ENCODE measurements around the gene ACO2. TPM values are rescaled to one million over a fixed set of nuclear protein-coding genes. Genes with fewer than 3 reads are reported as not detected.
A peak's percentile ranks its signal among the peaks of the same experiment; 100 is the strongest.

The ACO2 gene
- total and polyA plus RNA-seq, 2 of the 4 experiments (the other 2 are of a cell fraction) = 71.3 to 72.9 TPM

GRCh38 chr22:41487037-41487935, 18.4 kb downstream of the ACO2 start:
- intact Hi-C loops (cut with micrococcal nuclease) (no loop called here), dilution Hi-C loops (cut with HindIII; ENCODE audit: low sequenced_read_pairs, unreplicated experiment) (no loop called here), in situ Hi-C loops (cut with MboI; ENCODE audit: low sequenced_read_pairs) (no loop called here)
- peak overlapping the region; percentile 24; the same call in 1 of the 2 replicates for H3K23ac ChIP-seq (ENCODE audit: low read depth, low read length)
- H4K20me1 ChIP-seq (ENCODE audit: insufficient read depth, low read length) = peaks cover 63% of the 10 kb centered on the region
- no peak overlapping the region for H2AK9ac ChIP-seq (replicated peaks; ENCODE audit: low read depth, low read length, poor library complexity)
- H3K9ac ChIP-seq (ENCODE audit: low read depth, low read length) = no peak overlapping the region
- peaks cover 10% of the 10 kb centered on the region for H3K9me1 ChIP-seq (ENCODE audit: insufficient read depth, low read length)
- no peak overlapping the region for H2AK5ac ChIP-seq (ENCODE audit: low read depth, low read length)
- no peaks in the 10 kb centered on the region; the same call in 1 of the 2 replicates for H3K36me3 ChIP-seq (ENCODE audit: control insufficient read depth, insufficient read depth, low read length)
- ChIA-PET CTCF (interaction anchor here (0.9 kb wide), 1 partner anchor 30 kb away, joined by 3 read pairs; no protein-coding TSS in a partner anchor), POLR2A (ENCODE audit: unreplicated experiment) (no interaction called here)
- no peak overlapping the region for H3K56ac ChIP-seq (ENCODE audit: extremely low read depth, insufficient read depth, low read length)
- no peak overlapping the region for H2BK20ac ChIP-seq (ENCODE audit: low read depth, low read length)
- H4K5ac ChIP-seq (ENCODE audit: low read depth, low read length) = no peak overlapping the region
- no peak overlapping the region for H2BK5ac ChIP-seq (ENCODE audit: low read depth, low read length, poor library complexity, severe bottlenecking)
- H3K9me3 ChIP-seq (ENCODE audit: control insufficient read depth, insufficient read depth, low read length) = no peaks in the 10 kb centered on the region
- TF ChIP-seq MAZ (IDR thresholded peaks at IDR 0.05; ENCODE audit: borderline replicate concordance, low read depth, low read length) = no peak
- TF ChIP-seq USF2 (IDR thresholded peaks at IDR 0.05; ENCODE audit: low read depth, low read length) = no peak
- no peak for TF ChIP-seq ELK1 (IDR thresholded peaks at IDR 0.05; ENCODE audit: borderline replicate concordance, low read depth, low read length)
- peak; percentile 34; the same call in 1 of the 2 replicates for TF ChIP-seq MXI1 (IDR thresholded peaks at IDR 0.05; ENCODE audit: borderline replicate concordance, low read depth, low read length)
- no peak for TF ChIP-seq RCOR1 (IDR thresholded peaks at IDR 0.05; ENCODE audit: insufficient replicate concordance, low read length)
- no peak for TF ChIP-seq NFE2L2 (IDR thresholded peaks at IDR 0.05; ENCODE audit: low read depth, low read length)
- H3K4me1 ChIP-seq (ENCODE audit: control insufficient read depth, insufficient read depth, low read length) = peaks cover 17% of the 10 kb centered on the region
- no peak overlapping the region for H4K8ac ChIP-seq (ENCODE audit: low read depth in 2 of 2, low read length in 2 of 2)
- no peak overlapping the region for H2BK15ac ChIP-seq (ENCODE audit: low read depth, low read length)
- no peak overlapping the region for H2BK120ac ChIP-seq (ENCODE audit: low read depth, low read length)
- 69% methylated on average over 4 of the region's 8 CpGs; no CpG with 5 or more reads in 1 of the 2 experiments for WGBS, 2 experiments (ENCODE audit: extremely low coverage in 2 of 2, insufficient read length in 1 of 2)
- no peak overlapping the region for H3K4me2 ChIP-seq (ENCODE audit: low read depth, low read length)
- H3K4me3 ChIP-seq (ENCODE audit: insufficient read depth, low read depth, low read length) = no peak overlapping the region
- no peak overlapping the region for H4K91ac ChIP-seq (ENCODE audit: insufficient read depth, low read depth, low read length)
- no peak overlapping the region for H2AFZ ChIP-seq (replicated peaks; ENCODE audit: low read length, poor library complexity)
- no peak overlapping the region for H3K4ac ChIP-seq (ENCODE audit: low read depth, low read length)
- no TSS peak for BruUV-seq (replicated peaks)
- peaks cover 32 to 82% of the 10 kb centered on the region in 2 experiments for H3K79me1 ChIP-seq (ENCODE audit: low read depth in 1 of 2, low read length in 2 of 2)
- ATAC-seq (ENCODE audit: low read depth) (peak; percentile 66), DNase-seq (peak; percentile 70)
- no peak overlapping the region for H3K18ac ChIP-seq (ENCODE audit: low read depth, low read length)
- H3K14ac ChIP-seq (replicated peaks; ENCODE audit: low read depth, low read length) = no peak overlapping the region
- no peak overlapping the region for H3K27ac ChIP-seq (ENCODE audit: insufficient read depth, low read length)
- no peaks in the 10 kb centered on the region for H3K27me3 ChIP-seq (ENCODE audit: control insufficient read depth, insufficient read depth, low read length)
